Peyer's patch (tissue), 4 donors: ENCODE data around the gene GPER1. TPM values are rescaled to one million over a fixed set of nuclear protein-coding genes. Genes with fewer than 3 reads are reported as not detected.

ENCODE experiments used
- DNase-seq, 3 donors: peaks; one replicate each; pipeline ENCODE4 v3.0.0-alpha.2; 2017 to 2019
- H3K27ac ChIP-seq, 4 donors: fragments of 200-600 bp; sonication (generic); one replicate each; pipeline ENCODE4 v1.5.1; 2016 to 2019
- H3K27me3 ChIP-seq, 2 donors: fragments of 200-600 bp; sonication (generic); one replicate each; pipeline ENCODE4 v1.5.1; 2019
- H3K36me3 ChIP-seq, 3 donors: fragments of 200-600 bp; sonication (generic); one replicate each; pipeline ENCODE4 v1.5.1; 2016 to 2019
- H3K4me1 ChIP-seq, 4 donors: fragments of 200-600 bp; sonication (generic); one replicate each; pipeline ENCODE4 v1.5.1; 2016 to 2019
- H3K4me3 ChIP-seq, 4 donors: fragments of 200-600 bp; sonication (generic); 1 replicate in 3 of 4; 2 replicates in 1 of 4; pipeline ENCODE4 v1.5.1; 2016 to 2019; ENCODE audit warnings: mild to moderate bottlenecking in 1 of 4
- H3K9me3 ChIP-seq, 4 donors: fragments of 200-600 bp; sonication (generic); one replicate each; pipeline ENCODE4 v1.5.1; 2016 to 2019; ENCODE audit warnings: mild to moderate bottlenecking in 1 of 4
- CTCF ChIP-seq, 6 experiments: fragments of 450-650 bp in 4 of 6; fragments of 200-600 bp in 2 of 6; sonication (generic) in 1 of 6; IDR thresholded peaks; one replicate each; pipeline ENCODE4 v1.5.1; 2017 to 2019; ENCODE audit warnings: antibody characterized with exemption in 6 of 6, mild to moderate bottlenecking in 3 of 6, moderate library complexity in 1 of 6
- POLR2A ChIP-seq, 2 donors: fragments of 450-650 bp; IDR thresholded peaks; one replicate each; pipeline ENCODE4 v1.5.1; 2017; ENCODE audit warnings: antibody characterized with exemption in 2 of 2, mild to moderate bottlenecking in 2 of 2, moderate library complexity in 2 of 2
- total RNA-seq, 4 donors: library from RNA; depleted of rRNA; stranded (reverse); fragments of >200 nt; gene quantifications; one replicate each; pipeline ENCODE4 v1.1.0, GENCODE V29; 2016

GPER1 gene
- total RNA-seq, 4 donors from 2014 or later: 0.53 to 8.3 (median 2.1) TPM

- H3K4me1 ChIP-seq: no peaks in the 10 kb centered on the region
- H3K27me3 ChIP-seq: no peaks in the 10 kb centered on the region
- no peak overlapping the region for H3K4me3 ChIP-seq
- no peaks in the 10 kb centered on the region for H3K9me3 ChIP-seq
- TF ChIP-seq CTCF (IDR thresholded peaks at IDR 0.05) (no peak), POLR2A (IDR thresholded peaks at IDR 0.05) (no peak)
- H3K27ac ChIP-seq: no peak overlapping the region
- no peak for DNase-seq
- H3K36me3 ChIP-seq: no peaks in the 10 kb centered on the region
Observed at GRCh38 chr7:1108264-1108920, 20.5 kb downstream of the GPER1 start.

GRCh38 chr7:1109581-1110310 lies 21.8 kb downstream of the GPER1 start:
- Histone ChIP-seq H3K4me3 (no peak overlapping the region), H3K4me1 (no peaks in the 10 kb centered on the region), H3K27me3 (no peaks in the 10 kb centered on the region), H3K9me3 (no peaks in the 10 kb centered on the region), H3K36me3 (no peaks in the 10 kb centered on the region), H3K27ac (no peak overlapping the region)
- no peak for DNase-seq
- no peak for TF ChIP-seq CTCF (IDR thresholded peaks at IDR 0.05)
- no peak for TF ChIP-seq POLR2A (IDR thresholded peaks at IDR 0.05)

GRCh38 chr7:1110358-1110757 lies 22.4 kb downstream of the GPER1 start:
- Histone ChIP-seq H3K36me3 (no peaks in the 10 kb centered on the region), H3K27me3 (no peaks in the 10 kb centered on the region), H3K4me1 (no peaks in the 10 kb centered on the region), H3K9me3 (no peaks in the 10 kb centered on the region), H3K27ac (no peak overlapping the region), H3K4me3 (no peak overlapping the region)
- TF ChIP-seq POLR2A (IDR thresholded peaks at IDR 0.05) (no peak), CTCF (IDR thresholded peaks at IDR 0.05) (no peak)
- no peak for DNase-seq

- H3K27me3 ChIP-seq: no peaks in the 10 kb centered on the region
- no peak overlapping the region for H3K4me3 ChIP-seq
Observed at GRCh38 chr7:1111156-1111555, 23.2 kb downstream of the GPER1 start.

GRCh38 chr7:1112109-1112508 lies 24.2 kb downstream of the GPER1 start:
- TF ChIP-seq CTCF (IDR thresholded peaks at IDR 0.05) (no peak), POLR2A (IDR thresholded peaks at IDR 0.05) (no peak)
- Histone ChIP-seq H3K27ac (no peak overlapping the region), H3K4me1 (no peaks in the 10 kb centered on the region), H3K36me3 (no peaks in the 10 kb centered on the region), H3K9me3 (no peaks in the 10 kb centered on the region), H3K4me3 (no peak overlapping the region), H3K27me3 (no peaks in the 10 kb centered on the region)
- DNase-seq: no peak

More at GRCh38 chr7:1111156-1111555, 23.2 kb downstream of the GPER1 start:
- no peak for DNase-seq
- H3K36me3 ChIP-seq: no peaks in the 10 kb centered on the region
- no peak for TF ChIP-seq CTCF (IDR thresholded peaks at IDR 0.05)
- H3K9me3 ChIP-seq: no peaks in the 10 kb centered on the region
- no peaks in the 10 kb centered on the region for H3K4me1 ChIP-seq
- H3K27ac ChIP-seq: no peak overlapping the region
